Peyer's patch (tissue), 4 donors: ENCODE data around the gene MAP3K6. TPM values are rescaled to one million over a fixed set of nuclear protein-coding genes. Genes with fewer than 3 reads are reported as not detected.

ENCODE experiments used
- DNase-seq, 3 donors: peaks; one replicate each; pipeline ENCODE4 v3.0.0-alpha.2; 2017 to 2019
- H3K27ac ChIP-seq, 4 donors: fragments of 200-600 bp; sonication (generic); one replicate each; pipeline ENCODE4 v1.5.1; 2016 to 2019
- H3K27me3 ChIP-seq, 2 donors: fragments of 200-600 bp; sonication (generic); one replicate each; pipeline ENCODE4 v1.5.1; 2019
- H3K36me3 ChIP-seq, 3 donors: fragments of 200-600 bp; sonication (generic); one replicate each; pipeline ENCODE4 v1.5.1; 2016 to 2019
- H3K4me1 ChIP-seq, 4 donors: fragments of 200-600 bp; sonication (generic); one replicate each; pipeline ENCODE4 v1.5.1; 2016 to 2019
- H3K4me3 ChIP-seq, 4 donors: fragments of 200-600 bp; sonication (generic); 1 replicate in 3 of 4; 2 replicates in 1 of 4; pipeline ENCODE4 v1.5.1; 2016 to 2019; ENCODE audit warnings: mild to moderate bottlenecking in 1 of 4
- H3K9me3 ChIP-seq, 4 donors: fragments of 200-600 bp; sonication (generic); one replicate each; pipeline ENCODE4 v1.5.1; 2016 to 2019; ENCODE audit warnings: mild to moderate bottlenecking in 1 of 4
- CTCF ChIP-seq, 6 experiments: fragments of 450-650 bp in 4 of 6; fragments of 200-600 bp in 2 of 6; sonication (generic) in 1 of 6; IDR thresholded peaks; one replicate each; pipeline ENCODE4 v1.5.1; 2017 to 2019; ENCODE audit warnings: antibody characterized with exemption in 6 of 6, mild to moderate bottlenecking in 3 of 6, moderate library complexity in 1 of 6
- POLR2A ChIP-seq, 2 donors: fragments of 450-650 bp; IDR thresholded peaks; one replicate each; pipeline ENCODE4 v1.5.1; 2017; ENCODE audit warnings: antibody characterized with exemption in 2 of 2, mild to moderate bottlenecking in 2 of 2, moderate library complexity in 2 of 2
- total RNA-seq, 4 donors: library from RNA; depleted of rRNA; stranded (reverse); fragments of >200 nt; gene quantifications; one replicate each; pipeline ENCODE4 v1.1.0, GENCODE V29; 2016

The MAP3K6 gene
- total RNA-seq: 100 to 1,000 TPM in 1 of 4 donors, 10 to 100 TPM in 2, 1 to 10 TPM in 1; 6.3 to 124 (median 34.1) TPM

- peak; percentile 56 to 63 for TF ChIP-seq POLR2A (IDR thresholded peaks at IDR 0.05)
- peak in 4 of 6 experiments; percentile 22 to 45 (median 30) for TF ChIP-seq CTCF (IDR thresholded peaks at IDR 0.05)
- Histone ChIP-seq H3K36me3 (peaks cover 0 to 11% (median 0%) of the 10 kb centered on the region in 3 donors), H3K4me3 (peak within 1 kb of the TSS; percentile 51 to 93 (median 70)), H3K27me3 (no peaks in the 10 kb centered on the region), H3K9me3 (no peaks in the 10 kb centered on the region), H3K27ac (peak within 1 kb of the TSS; percentile 86 to 99 (median 92)), H3K4me1 (peaks cover 0 to 22% (median 9%) of the 10 kb centered on the region in 4 donors)
- DNase-seq: peak; percentile 59 to 89 (median 89)
Measured at GRCh38 chr1:27366411-27367159, at the start of gene MAP3K6. MAP3K6 (minus strand) TSS chr1:27366961; CDS start chr1:27366597, 364 bp downstream.

GRCh38 chr1:27414091-27414490 lies 47.3 kb upstream of the MAP3K6 start:
- no peak overlapping the region for H3K27ac ChIP-seq
- H3K36me3 ChIP-seq: peaks cover 0 to 97% (median 2%) of the 10 kb centered on the region in 3 donors
- no peak for DNase-seq

GRCh38 chr1:27413004-27413403 lies 46.2 kb upstream of the MAP3K6 start:
- no peak for TF ChIP-seq CTCF (IDR thresholded peaks at IDR 0.05)
- no peak for TF ChIP-seq POLR2A (IDR thresholded peaks at IDR 0.05)
- Histone ChIP-seq H3K4me3 (no peak overlapping the region), H3K27ac (no peak overlapping the region), H3K9me3 (no peaks in the 10 kb centered on the region), H3K4me1 (peaks cover 0 to 12% (median 4%) of the 10 kb centered on the region in 4 donors), H3K27me3 (no peaks in the 10 kb centered on the region), H3K36me3 (peaks cover 0 to 100% (median 2%) of the 10 kb centered on the region in 3 donors)
- no peak for DNase-seq

More at GRCh38 chr1:27414091-27414490, 47.3 kb upstream of the MAP3K6 start:
- TF ChIP-seq POLR2A (IDR thresholded peaks at IDR 0.05) (no peak), CTCF (IDR thresholded peaks at IDR 0.05) (no peak)
- no peaks in the 10 kb centered on the region for H3K9me3 ChIP-seq
- no peak overlapping the region for H3K4me3 ChIP-seq
- H3K4me1 ChIP-seq: peaks cover 0 to 22% (median 9%) of the 10 kb centered on the region in 4 donors
- H3K27me3 ChIP-seq: no peaks in the 10 kb centered on the region

GRCh38 chr1:27412502-27412901 lies 45.7 kb upstream of the MAP3K6 start:
- H3K36me3 ChIP-seq: peaks cover 0 to 100% (median 2%) of the 10 kb centered on the region in 3 donors

GRCh38 chr1:27410709-27411108 lies 43.9 kb upstream of the MAP3K6 start:
- TF ChIP-seq POLR2A (IDR thresholded peaks at IDR 0.05) (no peak), CTCF (IDR thresholded peaks at IDR 0.05) (no peak)
- DNase-seq: no peak
- peaks cover 0 to 98% (median 2%) of the 10 kb centered on the region in 3 donors for H3K36me3 ChIP-seq
- H3K27ac ChIP-seq: no peak overlapping the region
- peaks cover 0 to 10% (median 2%) of the 10 kb centered on the region in 4 donors for H3K4me1 ChIP-seq
- no peaks in the 10 kb centered on the region for H3K27me3 ChIP-seq
- H3K9me3 ChIP-seq: no peaks in the 10 kb centered on the region
- H3K4me3 ChIP-seq: no peak overlapping the region

More at GRCh38 chr1:27412502-27412901, 45.7 kb upstream of the MAP3K6 start:
- H3K27ac ChIP-seq: no peak overlapping the region
- H3K27me3 ChIP-seq: no peaks in the 10 kb centered on the region
- H3K4me3 ChIP-seq: no peak overlapping the region
- H3K4me1 ChIP-seq: peaks cover 0 to 9% (median 5%) of the 10 kb centered on the region in 4 donors
- DNase-seq: no peak
- TF ChIP-seq CTCF (IDR thresholded peaks at IDR 0.05) (no peak), POLR2A (IDR thresholded peaks at IDR 0.05) (no peak)
- no peaks in the 10 kb centered on the region for H3K9me3 ChIP-seq
